ENCODE results near the gene CCSER1.
"Not testable (repeated sequence)": the region's sequence is repeated elsewhere in the genome, so short reads cannot be mapped to it uniquely, and the experiment has no call there.

CCSER1 gene

GRCh38 chr4:90584051-90584450, 456.9 kb downstream of the CCSER1 start:
- no peak for DNase-seq

GRCh38 chr4:90585961-90586360, 458.8 kb downstream of the CCSER1 start:
- DNase-seq, result no peak

- DNase-seq, result no peak
Observed at GRCh38 chr4:90586799-90587198, 459.6 kb downstream of the CCSER1 start.

- no peak for DNase-seq
Observed at GRCh38 chr4:90597927-90598326, 470.7 kb downstream of the CCSER1 start.

GRCh38 chr4:90598741-90599140, 471.5 kb downstream of the CCSER1 start:
- no peak for DNase-seq

- DNase-seq, result no peak
Observed at GRCh38 chr4:90602726-90603125, 475.5 kb downstream of the CCSER1 start.

- no peak for DNase-seq
Observed at GRCh38 chr4:90603540-90603939, 476.3 kb downstream of the CCSER1 start.

- DNase-seq, result no peak
Observed at GRCh38 chr4:90606781-90607180, 479.6 kb downstream of the CCSER1 start.

- DNase-seq, result no peak
Observed at GRCh38 chr4:90614371-90614770, 487.2 kb downstream of the CCSER1 start.

- DNase-seq, result no peak
Observed at GRCh38 chr4:90621080-90621479, 493.9 kb downstream of the CCSER1 start.

GRCh38 chr4:90624781-90625180, 497.6 kb downstream of the CCSER1 start:
- no peak for DNase-seq

- DNase-seq, result no peak
Observed at GRCh38 chr4:90641861-90642599, 514.8 kb downstream of the CCSER1 start.

GRCh38 chr4:90643156-90643555, 516.0 kb downstream of the CCSER1 start:
- no peak for DNase-seq

- DNase-seq, result no peak
Observed at GRCh38 chr4:90648311-90648710, 521.1 kb downstream of the CCSER1 start.

- no peak for DNase-seq
Observed at GRCh38 chr4:90648791-90649190, 521.6 kb downstream of the CCSER1 start.

- DNase-seq, result no peak
Observed at GRCh38 chr4:90660672-90661071, 533.5 kb downstream of the CCSER1 start.

- no peak for DNase-seq
Observed at GRCh38 chr4:90670183-90670582, 543.0 kb downstream of the CCSER1 start.

- no peak for DNase-seq
Observed at GRCh38 chr4:90689739-90690138, 562.5 kb downstream of the CCSER1 start.

GRCh38 chr4:90695411-90695810, 568.2 kb downstream of the CCSER1 start:
- DNase-seq, result no peak

GRCh38 chr4:90705501-90705900, 578.3 kb downstream of the CCSER1 start:
- not testable (repeated sequence) for DNase-seq

GRCh38 chr4:90715242-90715641, 588.0 kb downstream of the CCSER1 start:
- DNase-seq, result no peak

- DNase-seq, result no peak
Observed at GRCh38 chr4:90718931-90719330, 591.7 kb downstream of the CCSER1 start.

GRCh38 chr4:90727938-90728337, 600.7 kb downstream of the CCSER1 start:
- no peak for DNase-seq

- no peak for DNase-seq
Observed at GRCh38 chr4:90730752-90731151, 603.6 kb downstream of the CCSER1 start.

GRCh38 chr4:90733211-90733610, 606.0 kb downstream of the CCSER1 start:
- DNase-seq, result no peak
